Natural killer cell (primary cell): ENCODE data around the gene RPS6KA5. TPM values are rescaled to one million over a fixed set of nuclear protein-coding genes. Genes with fewer than 3 reads are reported as not detected.

Experiments
- ATAC-seq, 3 donors: fragments of 150-1000 bp in 2 of 3; fragments of 200-7000 bp in 1 of 3; cut with Tn5 transposase; 1 replicate in 1 of 3; 2 replicates in 2 of 3; pipeline ENCODE4 v1.10.0; 2021; ENCODE audit warnings: mild to moderate bottlenecking in 2 of 3, moderate library complexity in 2 of 3
- DNase-seq, 2 donors: peaks; one replicate each; pipeline versions ENCODE4 v3.0.0 to v3.0.0-alpha.2; 2013 to 2021; ENCODE audit warnings: mixed read lengths in 1 of 2
- H3K27ac ChIP-seq: one replicate; pipeline ENCODE4 v1.5.1; 2013; ENCODE audit warnings: mild to moderate bottlenecking, low read length
- H3K27me3 ChIP-seq: one replicate; pipeline ENCODE4 v1.6.1; 2013; ENCODE audit warnings: low read length; ENCODE audit not compliant: control insufficient read depth, insufficient read depth
- H3K36me3 ChIP-seq: one replicate; pipeline ENCODE4 v1.6.1; 2013; ENCODE audit warnings: low read length; ENCODE audit not compliant: control insufficient read depth, insufficient read depth
- H3K4me1 ChIP-seq: one replicate; pipeline ENCODE4 v1.6.1; 2013; ENCODE audit warnings: low read length; ENCODE audit not compliant: control insufficient read depth, insufficient read depth
- H3K4me3 ChIP-seq: one replicate; pipeline ENCODE4 v1.5.1; 2013; ENCODE audit warnings: low read length
- H3K9me3 ChIP-seq: one replicate; pipeline ENCODE4 v1.6.1; 2013; ENCODE audit warnings: low read length; ENCODE audit not compliant: control insufficient read depth, insufficient read depth
- H3K27ac Mint-ChIP-seq, 2 donors: one replicate each; pipeline ENCODE4 v1.8.0; 2022; ENCODE audit warnings: mild to moderate bottlenecking in 2 of 2, mixed read lengths in 2 of 2, moderate library complexity in 1 of 2
- H3K27me3 Mint-ChIP-seq, 2 donors: one replicate each; pipeline ENCODE4 v1.8.0; 2022; ENCODE audit warnings: low read depth in 2 of 2, mixed read lengths in 2 of 2
- H3K36me3 Mint-ChIP-seq: one replicate; pipeline ENCODE4 v1.8.0; 2022; ENCODE audit warnings: mixed read lengths
- H3K4me1 Mint-ChIP-seq, 2 donors: one replicate each; pipeline ENCODE4 v1.8.0; 2022; ENCODE audit warnings: mixed read lengths in 2 of 2
- H3K4me3 Mint-ChIP-seq: one replicate; pipeline ENCODE4 v1.8.0; 2022; ENCODE audit warnings: mild to moderate bottlenecking, moderate library complexity, mixed read lengths
- H3K9me3 Mint-ChIP-seq, 2 donors: one replicate each; pipeline ENCODE4 v1.8.0; 2022; ENCODE audit warnings: mixed read lengths in 2 of 2
- CTCF ChIP-seq: fragments of 200-600 bp; IDR thresholded peaks from one replicate; pipeline ENCODE4 v1.8.0; 2022; ENCODE audit warnings: antibody characterized with exemption
- WGBS: methylation state at CpG from one replicate; pipeline ENCODE4 v1.1.7; 2013; ENCODE audit warnings: missing lambda C conversion rate; ENCODE audit not compliant: insufficient coverage; 5-methylcytosine and 5-hydroxymethylcytosine counted together
- intact Hi-C: fragments of 100-400 bp; cut with micrococcal nuclease; formaldehyde crosslinking; loops from one replicate; pipeline ENCODE4 v1.14.2; 2022
- total RNA-seq, 4 donors: library from RNA; stranded (reverse); fragments of 120-200 nt in 1 of 4; gene quantifications; one replicate each; pipeline versions ENCODE4 v1.2.3 to v1.2.4, GENCODE V29; 2013 to 2022

Gene RPS6KA5
- total RNA-seq, 3 donors from 2014 or later (not counting 1 experiment from before 2014, with no cell fraction given) = 24.1 to 28.5 (median 27.9) TPM

- no peak for TF ChIP-seq CTCF
- no peak overlapping the region for H3K27ac Mint-ChIP-seq
- no peaks in the 10 kb centered on the region for H3K36me3 ChIP-seq
- peaks cover 19% of the 10 kb centered on the region for H3K4me1 ChIP-seq
- no peak overlapping the region for H3K4me3 ChIP-seq
- H3K27me3 ChIP-seq = no peaks in the 10 kb centered on the region
- intact Hi-C loops = no loop called here
- WGBS = 100% methylated on average over 1 of the region's 3 CpGs
- no peak overlapping the region for H3K4me3 Mint-ChIP-seq
- H3K9me3 ChIP-seq = no peaks in the 10 kb centered on the region
- DNase-seq (no peak), ATAC-seq (no peak)
- peaks cover 21 to 24% of the 10 kb centered on the region in 2 donors for H3K4me1 Mint-ChIP-seq
- H3K27ac ChIP-seq = no peak overlapping the region
- H3K9me3 Mint-ChIP-seq = no peaks in the 10 kb centered on the region
- no peaks in the 10 kb centered on the region for H3K36me3 Mint-ChIP-seq
- H3K27me3 Mint-ChIP-seq = no peaks in the 10 kb centered on the region
Observed at GRCh38 chr14:91082282-91082681, 21.8 kb upstream of the RPS6KA5 start.

GRCh38 chr14:91080071-91080470 lies 19.6 kb upstream of the RPS6KA5 start:
- DNase-seq (no peak), ATAC-seq (no peak)
- no peaks in the 10 kb centered on the region for H3K36me3 Mint-ChIP-seq
- H3K9me3 ChIP-seq = no peaks in the 10 kb centered on the region
- H3K27me3 Mint-ChIP-seq = no peaks in the 10 kb centered on the region
- over 99% methylated on average over 6 of the region's 6 CpGs for WGBS
- no peak overlapping the region for H3K4me3 ChIP-seq
- H3K27ac Mint-ChIP-seq = peak overlapping the region; percentile 9 to 41
- no peaks in the 10 kb centered on the region for H3K9me3 Mint-ChIP-seq
- peaks cover 28% of the 10 kb centered on the region for H3K4me1 ChIP-seq
- no peak for TF ChIP-seq CTCF
- H3K36me3 ChIP-seq = no peaks in the 10 kb centered on the region
- no peaks in the 10 kb centered on the region for H3K27me3 ChIP-seq
- peak overlapping the region; percentile 59 for H3K4me3 Mint-ChIP-seq
- no peak overlapping the region for H3K27ac ChIP-seq
- peaks cover 33 to 35% of the 10 kb centered on the region in 2 donors for H3K4me1 Mint-ChIP-seq
- intact Hi-C loops = no loop called here

- ATAC-seq = peak; percentile 80 to 96 (median 81)
- TF ChIP-seq CTCF = no peak
- peak in 1 of 2 donors; percentile 82 for DNase-seq
- Histone ChIP-seq H3K27ac (peak overlapping the region; percentile 45), H3K4me3 (no peak overlapping the region), H3K4me1 (peaks cover 28% of the 10 kb centered on the region), H3K27me3 (no peaks in the 10 kb centered on the region), H3K9me3 (no peaks in the 10 kb centered on the region), H3K36me3 (no peaks in the 10 kb centered on the region)
- Mint-ChIP-seq H3K27me3 (no peaks in the 10 kb centered on the region), H3K4me1 (peaks cover 33 to 35% of the 10 kb centered on the region in 2 donors), H3K4me3 (peak overlapping the region; percentile 73), H3K9me3 (no peaks in the 10 kb centered on the region), H3K36me3 (no peaks in the 10 kb centered on the region), H3K27ac (peak overlapping the region; percentile 90 to 91)
- intact Hi-C loops = loop anchor here (5.0 kb wide), 1 partner anchor 39 kb away; no protein-coding TSS in a partner anchor
- 67% methylated on average over 7 of the region's 9 CpGs for WGBS
Observed at GRCh38 chr14:91078095-91078737, 17.8 kb upstream of the RPS6KA5 start.

- Mint-ChIP-seq H3K4me1 (peaks cover 33 to 35% of the 10 kb centered on the region in 2 donors), H3K9me3 (no peaks in the 10 kb centered on the region), H3K27ac (no peak overlapping the region), H3K36me3 (no peaks in the 10 kb centered on the region), H3K4me3 (no peak overlapping the region), H3K27me3 (no peaks in the 10 kb centered on the region)
- no peak for TF ChIP-seq CTCF
- Histone ChIP-seq H3K4me1 (peaks cover 28% of the 10 kb centered on the region), H3K4me3 (no peak overlapping the region), H3K27me3 (no peaks in the 10 kb centered on the region), H3K36me3 (no peaks in the 10 kb centered on the region), H3K27ac (no peak overlapping the region), H3K9me3 (no peaks in the 10 kb centered on the region)
- WGBS = 98% methylated on average over 5 of the region's 5 CpGs
- DNase-seq (no peak), ATAC-seq (no peak)
- intact Hi-C loops = loop anchor here (5.0 kb wide), 1 partner anchor 42 kb away; no protein-coding TSS in a partner anchor
Observed at GRCh38 chr14:91075553-91075952, 15.1 kb upstream of the RPS6KA5 start.
